T-helper 2 cell (primary cell): Measurements from ENCODE around the gene B2M.
"Not testable (repeated sequence)": the region's sequence is repeated elsewhere in the genome, so short reads cannot be mapped to it uniquely, and the experiment has no call there.

Experiments used
- DNase-seq, 5 experiments: peaks; one replicate each; pipeline versions ENCODE4 v3.0.0 to v3.0.0-alpha.2; 2012 to 2022
- total RNA-seq, 2 donors: gene quantifications; one replicate each; lab custom pipeline; 2026; lab: John Stamatoyannopoulos, UW

Gene B2M
- total RNA-seq, result 3,362 to 4,656 reads per million in 2 donors

DNA sequence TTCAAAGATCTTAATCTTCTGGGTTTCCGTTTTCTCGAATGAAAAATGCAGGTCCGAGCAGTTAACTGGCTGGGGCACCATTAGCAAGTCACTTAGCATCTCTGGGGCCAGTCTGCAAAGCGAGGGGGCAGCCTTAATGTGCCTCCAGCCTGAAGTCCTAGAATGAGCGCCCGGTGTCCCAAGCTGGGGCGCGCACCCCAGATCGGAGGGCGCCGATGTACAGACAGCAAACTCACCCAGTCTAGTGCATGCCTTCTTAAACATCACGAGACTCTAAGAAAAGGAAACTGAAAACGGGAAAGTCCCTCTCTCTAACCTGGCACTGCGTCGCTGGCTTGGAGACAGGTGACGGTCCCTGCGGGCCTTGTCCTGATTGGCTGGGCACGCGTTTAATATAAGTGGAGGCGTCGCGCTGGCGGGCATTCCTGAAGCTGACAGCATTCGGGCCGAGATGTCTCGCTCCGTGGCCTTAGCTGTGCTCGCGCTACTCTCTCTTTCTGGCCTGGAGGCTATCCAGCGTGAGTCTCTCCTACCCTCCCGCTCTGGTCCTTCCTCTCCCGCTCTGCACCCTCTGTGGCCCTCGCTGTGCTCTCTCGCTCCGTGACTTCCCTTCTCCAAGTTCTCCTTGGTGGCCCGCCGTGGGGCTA is at the start of gene B2M, which contains the start of gene PATL2:
B2M (plus strand) TSS at position 422 of the 647 bp plus-strand sequence; CDS start at position 452, 30 bp downstream.
PATL2 (minus strand) TSS at position 228 of the 647 bp plus-strand sequence. CDS start 34,833 bp downstream, outside the sequence.
- DNase-seq, result peak; percentile 87 to 97 (median 93)

DNA sequence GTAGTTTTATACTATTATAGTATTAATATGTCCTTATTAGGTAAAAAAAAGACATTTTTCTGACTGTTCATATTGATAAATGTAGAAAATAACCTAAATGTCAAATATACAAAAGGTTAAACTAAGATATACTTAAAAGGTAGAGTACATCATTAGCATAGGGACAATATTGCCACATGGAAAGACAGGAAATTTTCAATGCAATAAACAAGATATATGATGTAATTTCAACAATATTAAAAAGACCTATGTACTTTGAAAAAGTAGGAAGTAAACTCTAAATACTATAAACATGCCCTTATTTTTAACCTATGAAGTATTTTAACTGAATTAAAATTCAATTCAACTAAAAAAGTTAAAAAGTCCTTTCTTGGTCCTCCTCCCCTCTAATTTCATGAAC is 49.7 kb upstream of the B2M start:
- no peak for DNase-seq

GRCh38 chr15:44662478-44663409 is 48.6 kb upstream of the B2M start:
- DNase-seq, result peak; percentile 67 to 94 (median 84)

GRCh38 chr15:44663410-44664308 is 47.7 kb upstream of the B2M start, which contains the start of gene SPG11:
Gene SPG11 (minus strand): TSS chr15:44663662. CDS start chr15:44663647, 15 bp downstream.
- peak; percentile 77 to 98 (median 91) for DNase-seq

GRCh38 chr15:44666210-44667038 is 44.9 kb upstream of the B2M start:
- peak in 2 of 5 experiments; percentile 20 to 60 for DNase-seq

DNA sequence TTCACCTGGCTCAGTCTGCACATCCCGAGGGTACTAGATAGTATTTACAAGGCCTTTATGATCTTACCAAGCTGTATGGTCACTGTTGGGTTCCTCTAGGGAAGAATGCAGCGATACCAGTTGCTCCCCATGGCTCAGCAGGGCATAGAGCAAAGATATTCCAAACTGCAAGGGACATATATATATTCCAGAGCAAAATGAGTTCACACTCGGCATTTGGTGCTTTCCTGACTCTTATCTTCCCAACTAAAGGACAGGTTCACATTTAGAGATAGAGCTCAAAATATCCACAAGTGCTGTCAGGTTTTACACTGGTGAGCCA is 44.3 kb upstream of the B2M start:
- DNase-seq, result no peak

DNA sequence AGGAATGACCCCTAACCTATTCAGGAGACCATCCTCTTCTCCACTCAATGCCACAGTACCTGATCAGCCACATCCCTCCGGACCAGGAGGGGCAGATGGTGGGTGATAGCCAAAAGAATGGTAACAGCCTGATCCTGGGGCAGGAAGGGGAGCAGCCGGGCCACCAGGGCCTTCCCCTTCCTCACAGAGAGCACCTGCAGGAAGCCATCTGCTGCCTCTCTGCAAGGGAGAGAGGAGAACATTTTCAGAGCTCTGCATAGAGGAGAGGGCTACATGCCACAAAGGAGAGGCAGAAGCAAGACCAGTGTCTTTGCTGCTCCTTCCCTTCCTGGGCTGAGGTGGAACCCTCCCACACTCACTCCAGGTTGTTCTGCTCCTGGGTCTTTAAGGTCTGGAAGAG is 42.4 kb upstream of the B2M start:
- peak in 1 of 5 experiments; percentile 31 for DNase-seq

- DNase-seq, result no peak
Measured at GRCh38 chr15:44670087-44670950, 41.0 kb upstream of the B2M start.

DNA sequence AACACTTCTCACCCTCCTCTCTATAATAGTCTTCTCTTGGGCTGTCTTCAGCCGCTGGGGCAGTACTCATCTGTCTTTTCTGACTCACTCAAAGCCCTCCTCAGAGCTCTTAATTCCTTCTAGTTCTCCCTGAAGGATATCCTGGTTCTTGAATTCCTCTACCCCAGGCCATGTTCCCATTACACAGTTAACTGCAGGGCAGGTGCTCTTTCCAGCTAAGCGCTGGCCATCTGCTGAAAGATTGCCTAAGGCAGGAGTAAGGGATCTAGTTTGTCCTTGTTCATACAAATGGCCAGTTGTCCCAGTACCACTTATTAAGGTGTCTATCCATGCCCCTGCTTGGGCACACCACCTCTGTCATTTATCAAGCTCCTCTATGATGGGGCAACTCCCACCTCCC is 37.7 kb upstream of the B2M start:
- DNase-seq, result no peak

DNA sequence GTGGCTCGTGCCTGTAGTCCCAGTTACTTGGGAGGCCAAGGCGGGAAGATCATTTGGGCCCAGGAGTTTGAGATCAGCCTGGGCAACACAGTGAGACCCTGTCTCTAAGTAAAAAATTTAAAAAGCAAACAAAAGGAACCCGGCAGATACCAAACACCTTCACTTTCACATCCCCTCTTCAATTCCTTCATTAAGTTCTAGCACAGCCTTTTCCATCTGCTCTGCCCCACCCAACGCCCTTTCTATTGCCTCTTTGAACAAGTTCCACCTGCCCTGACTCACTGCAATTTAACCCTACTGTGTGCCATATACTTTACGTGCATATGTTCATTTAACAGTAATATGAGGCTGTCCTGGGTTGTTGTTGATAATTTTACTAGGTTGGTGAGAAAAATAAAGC is 35.4 kb upstream of the B2M start:
- no peak for DNase-seq

- DNase-seq, result peak in 2 of 5 experiments; percentile 20 to 72
Measured at GRCh38 chr15:44676676-44677075, 34.6 kb upstream of the B2M start.

GRCh38 chr15:44682211-44682610 is 29.1 kb upstream of the B2M start:
- DNase-seq, result peak in 1 of 5 experiments; percentile 54

DNA sequence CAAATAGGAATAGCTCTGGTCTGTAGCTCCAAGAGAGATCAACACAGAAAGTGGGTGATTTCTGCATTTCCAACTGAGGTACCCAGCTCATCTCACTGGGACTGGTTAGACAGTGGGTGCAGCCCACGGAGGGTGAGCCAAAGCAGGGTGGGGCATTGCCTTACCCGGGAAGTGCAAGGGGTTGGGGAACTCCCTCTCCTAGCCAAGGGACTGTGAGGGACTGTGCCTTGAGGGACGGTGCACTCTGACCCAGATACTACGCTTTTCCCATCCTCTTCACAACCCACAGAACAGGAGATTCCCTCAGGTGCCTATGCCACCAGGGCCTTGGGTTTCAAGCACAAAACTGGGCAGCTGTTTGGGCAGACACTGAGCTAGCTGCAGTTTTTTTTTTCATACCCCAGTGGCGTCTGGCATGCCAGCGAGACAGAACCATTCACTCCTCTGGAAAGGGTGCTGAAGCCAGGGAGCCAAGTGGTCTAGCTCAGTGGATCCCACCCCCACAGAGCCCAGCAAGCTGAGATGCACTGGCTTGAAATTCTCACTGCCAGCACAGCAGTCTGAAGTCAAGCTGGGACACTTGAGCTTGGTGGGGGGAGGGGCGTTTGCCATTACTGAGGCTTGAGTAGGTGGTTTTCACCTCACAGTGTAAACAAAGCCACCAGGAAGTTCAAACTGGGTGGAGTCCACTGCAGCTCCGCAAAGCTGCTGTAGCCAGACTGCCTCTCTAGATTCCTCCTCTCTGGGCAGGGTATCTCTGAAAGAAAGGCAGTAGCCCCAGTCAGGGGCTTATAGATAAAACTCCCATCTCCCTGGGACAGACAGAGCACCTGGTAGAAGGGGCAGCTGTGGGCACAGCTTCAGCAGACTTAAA is 28.3 kb upstream of the B2M start:
- peak in 4 of 5 experiments; percentile 44 to 97 (median 66) for DNase-seq

DNA sequence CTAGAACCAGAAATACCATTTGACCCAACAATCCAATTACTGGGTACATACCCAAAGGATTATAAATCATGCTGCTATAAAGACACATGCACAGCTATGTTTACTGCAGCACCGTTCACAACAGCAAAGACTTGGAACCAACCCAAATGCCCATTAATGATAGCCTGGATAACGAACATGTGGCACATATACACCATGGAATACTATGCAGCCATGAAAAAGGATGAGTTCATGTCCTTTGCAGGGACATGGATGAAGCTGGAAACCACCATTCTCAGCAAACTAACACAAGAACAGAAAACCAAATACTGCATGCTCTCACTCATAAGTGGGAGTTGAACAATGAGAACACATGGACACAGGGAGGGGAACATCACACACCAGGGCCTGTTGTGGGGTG is 22.0 kb upstream of the B2M start:
- DNase-seq, result not testable (repeated sequence)

DNA sequence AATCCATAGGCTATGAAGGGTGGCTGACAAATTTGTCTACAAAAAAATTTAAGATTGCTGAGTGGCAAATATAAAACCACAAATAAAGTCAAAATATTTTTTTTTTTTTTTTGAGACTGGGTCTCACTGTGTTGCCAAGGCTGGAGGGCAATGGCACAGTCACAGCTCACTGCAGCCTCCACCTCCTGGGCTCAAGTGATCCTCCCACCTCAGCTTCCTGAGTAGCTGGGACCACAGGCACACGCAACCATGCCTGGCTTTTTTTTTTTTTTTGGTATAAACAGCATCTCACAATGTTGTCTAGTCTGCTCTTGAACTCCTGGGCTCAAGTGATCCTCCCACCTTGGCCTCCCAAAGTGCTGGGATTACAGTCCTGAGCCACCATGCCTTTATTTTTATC is 21.1 kb upstream of the B2M start:
- DNase-seq, result peak in 1 of 5 experiments; percentile 79

DNA sequence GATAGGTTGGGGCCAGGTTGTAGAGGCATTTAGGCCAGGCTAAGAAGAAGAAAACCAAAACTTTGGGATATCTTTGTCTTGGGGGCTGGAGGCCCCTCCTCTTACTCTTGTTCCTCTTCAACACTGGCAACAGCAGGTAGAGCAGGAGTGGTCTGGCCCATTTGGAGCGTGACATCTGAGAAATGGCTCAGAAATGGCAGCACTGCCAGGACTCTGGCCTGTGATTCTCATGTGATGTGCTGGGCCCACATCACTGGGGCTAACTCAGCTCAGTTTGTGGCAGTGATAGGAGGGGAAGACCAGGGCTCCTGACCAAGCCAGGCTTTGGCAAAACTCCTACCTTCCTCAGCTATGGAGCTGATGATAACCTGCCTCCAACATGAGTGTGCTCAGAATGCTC is 18.7 kb upstream of the B2M start:
- no peak for DNase-seq

GRCh38 chr15:44694416-44694815 is 16.9 kb upstream of the B2M start:
- no peak for DNase-seq

DNA sequence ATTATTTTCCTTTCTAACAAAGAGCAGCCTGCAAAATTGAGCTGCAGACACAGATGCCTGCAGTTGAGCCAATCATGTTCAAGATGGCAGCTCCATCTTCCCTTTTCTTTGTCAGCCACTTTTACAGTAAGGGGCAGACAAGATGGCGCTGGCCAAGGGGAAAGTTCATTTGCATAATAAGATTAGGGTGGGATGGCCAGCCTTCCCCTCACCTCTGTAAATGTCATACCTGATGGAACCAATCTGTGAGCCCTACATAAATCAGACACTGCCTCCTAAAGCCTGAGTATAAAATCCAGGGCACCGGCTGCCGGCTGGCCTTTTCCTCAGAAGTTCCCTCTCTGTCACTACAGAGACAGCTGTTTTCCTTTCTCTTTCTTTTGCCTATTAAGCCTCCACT is 16.0 kb upstream of the B2M start:
- DNase-seq, result no peak

GRCh38 chr15:44697014-44697413 is 14.3 kb upstream of the B2M start:
- DNase-seq, result no peak

- DNase-seq, result no peak
Measured at GRCh38 chr15:44698641-44699040, 12.7 kb upstream of the B2M start.
